Mesodermal cell (in vitro differentiated cells): ENCODE results near the gene CBX6.

Experiments used
- H3K27ac ChIP-seq: 2 replicates; pipeline ENCODE4 v1.7.0; 2013; ENCODE audit warnings: mild to moderate bottlenecking, low read depth, low read length, moderate library complexity; ENCODE audit not compliant: severe bottlenecking
- H3K36me3 ChIP-seq: 2 replicates; pipeline ENCODE4 v1.7.1; 2013; ENCODE audit warnings: mild to moderate bottlenecking, low read length, moderate library complexity; ENCODE audit not compliant: control insufficient read depth, insufficient read depth
- H3K4me1 ChIP-seq: one replicate; pipeline ENCODE4 v1.7.1; 2013; ENCODE audit warnings: mild to moderate bottlenecking, low read length; ENCODE audit not compliant: insufficient read depth, control insufficient read depth, poor library complexity, severe bottlenecking
- H3K4me3 ChIP-seq: 2 replicates; pipeline ENCODE4 v1.7.0; 2013; ENCODE audit warnings: low read length, control low read depth, mild to moderate bottlenecking; ENCODE audit not compliant: insufficient read depth, poor library complexity, severe bottlenecking; ENCODE audit errors: extremely low read depth
- H3K9me3 ChIP-seq: 2 replicates; pipeline ENCODE4 v1.7.1; 2013; ENCODE audit warnings: mild to moderate bottlenecking, low read length, moderate library complexity; ENCODE audit not compliant: control insufficient read depth
- WGBS, 2 experiments: methylation state at CpG; one replicate each; pipeline ENCODE4 v1.1.5; 2013; ENCODE audit warnings: missing lambda C conversion rate in 2 of 2; ENCODE audit not compliant: insufficient coverage in 2 of 2; 5-methylcytosine and 5-hydroxymethylcytosine counted together

The CBX6 gene

DNA sequence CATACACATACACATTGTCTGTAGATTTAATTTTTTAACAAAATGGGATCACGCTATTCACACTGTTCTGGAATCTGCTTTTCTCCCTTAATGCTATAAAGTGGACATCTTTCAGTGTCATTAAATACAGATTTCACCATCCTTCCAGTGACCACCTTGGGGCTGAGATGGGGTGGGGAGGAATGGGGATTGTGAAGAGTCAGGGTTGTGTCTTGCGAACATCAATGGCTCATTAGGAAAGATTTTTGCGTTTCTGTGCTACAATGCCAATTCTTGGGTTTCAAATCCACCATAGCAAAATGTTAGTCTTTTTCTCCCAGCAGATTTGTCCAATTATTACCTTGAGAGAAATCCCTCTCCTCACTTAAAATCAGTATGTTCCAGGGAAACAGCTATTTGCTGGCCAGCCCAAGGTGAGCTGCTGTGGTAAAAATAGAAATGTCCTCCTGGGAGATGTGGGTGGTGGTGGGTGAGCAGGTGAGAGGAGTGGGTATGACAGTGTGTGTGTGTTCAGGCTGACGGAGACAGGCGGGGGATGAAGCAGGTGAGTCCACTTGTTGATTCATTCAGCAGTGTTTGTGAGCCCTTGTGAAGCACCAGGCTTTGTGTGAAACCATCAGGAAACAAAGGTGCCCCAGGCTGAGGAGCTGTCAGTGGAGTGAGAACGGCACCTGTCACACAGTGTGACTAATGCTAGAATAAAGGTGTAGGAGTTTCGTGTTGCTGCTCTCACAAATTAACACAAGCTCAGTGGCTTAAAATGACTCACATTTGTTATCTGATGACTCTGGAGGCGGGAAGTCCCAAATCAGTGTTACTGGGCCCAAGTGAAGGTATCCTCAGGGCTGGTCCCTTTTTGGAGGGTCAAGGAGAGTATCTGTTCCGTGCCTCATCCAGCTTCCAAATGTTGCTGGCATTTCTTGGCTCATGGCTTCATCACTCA is 1.7 kb upstream of the CBX6 start:
- WGBS, 2 experiments, result 83 to 85% methylated on average over 5 to 8 of the region's 9 CpGs
- Histone ChIP-seq H3K27ac (no peak overlapping the region), H3K4me1 (peaks cover 6% of the 10 kb centered on the region), H3K36me3 (peaks cover 6% of the 10 kb centered on the region), H3K4me3 (peak overlapping the region; percentile 81), H3K9me3 (no peaks in the 10 kb centered on the region)

DNA sequence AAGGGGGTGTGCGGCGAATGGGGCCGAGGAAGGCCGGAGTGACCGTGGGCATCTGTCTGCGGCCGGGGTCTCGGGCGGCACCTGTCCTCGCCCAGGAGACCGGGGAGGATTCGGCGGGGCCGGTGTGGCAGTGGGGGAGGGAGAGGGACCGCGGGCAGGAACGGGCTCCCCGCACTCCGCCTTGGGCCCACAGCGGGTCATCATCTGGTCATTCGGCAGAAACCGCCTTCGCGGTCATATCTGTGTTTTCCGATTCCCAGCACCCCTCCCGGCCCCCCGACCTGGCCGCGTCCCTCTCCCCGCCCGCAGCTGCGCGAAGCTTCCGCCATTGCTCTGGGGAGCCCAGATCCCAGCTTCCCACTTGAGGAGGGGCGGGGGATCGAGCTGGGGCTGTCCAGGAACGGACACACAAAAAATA is 824 bp upstream of the CBX6 start:
- H3K36me3 ChIP-seq, result peaks cover 15% of the 10 kb centered on the region
- H3K9me3 ChIP-seq, result no peaks in the 10 kb centered on the region
- 0 to 1% methylated on average over 19 to 23 of the region's 37 CpGs for WGBS, 2 experiments
- H3K4me3 ChIP-seq, result peak overlapping the region; percentile 81
- peaks cover 6% of the 10 kb centered on the region for H3K4me1 ChIP-seq
- peak overlapping the region; percentile 92 for H3K27ac ChIP-seq

DNA sequence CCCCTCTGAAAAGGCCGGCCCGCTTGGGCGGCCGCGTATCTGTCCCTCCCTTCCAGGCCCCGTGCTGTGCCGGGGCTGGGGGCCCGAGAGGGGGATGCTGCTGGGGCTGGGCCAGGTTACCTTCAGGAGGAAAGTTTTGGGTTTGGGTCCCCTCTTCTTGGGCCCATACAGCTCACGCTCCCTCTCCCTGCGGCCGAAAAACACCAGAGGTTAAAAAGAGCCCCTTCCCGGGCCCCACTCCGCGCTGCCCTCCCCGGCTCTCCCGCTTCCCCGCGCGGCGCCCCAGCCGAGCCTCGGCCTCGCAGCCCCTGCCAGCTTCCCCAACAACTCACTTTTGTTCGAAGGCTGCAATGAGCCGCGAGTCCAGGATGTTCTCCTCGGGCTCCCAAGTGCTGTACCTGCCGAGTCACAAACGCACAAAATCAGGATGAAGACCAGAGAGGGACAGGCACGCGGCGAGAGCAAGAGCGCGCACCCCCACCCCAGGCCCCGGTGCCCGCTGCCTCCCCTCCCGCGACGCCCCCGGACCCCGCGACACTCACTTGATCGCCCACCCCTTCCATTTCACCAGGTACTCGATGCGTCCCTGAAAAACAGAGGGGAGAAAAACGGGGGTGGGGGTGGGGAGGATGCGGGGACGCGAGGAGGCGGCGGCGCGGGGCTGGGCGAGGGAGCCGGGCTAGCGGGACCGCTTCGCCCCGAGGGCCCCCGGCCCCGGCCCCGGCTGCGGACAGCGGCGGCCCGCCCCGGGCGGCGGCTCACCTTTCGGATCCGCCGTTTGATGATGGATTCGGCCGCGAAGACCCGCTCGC is 450 bp downstream of the CBX6 start:
- WGBS, 2 experiments, result 0 to 1% methylated on average over 37 to 38 of the region's 77 CpGs
- H3K4me1 ChIP-seq, result peaks cover 6% of the 10 kb centered on the region
- peaks cover 21% of the 10 kb centered on the region for H3K36me3 ChIP-seq
- no peak overlapping the region for H3K27ac ChIP-seq
- peak overlapping the region; percentile 81 for H3K4me3 ChIP-seq
- H3K9me3 ChIP-seq, result no peaks in the 10 kb centered on the region

DNA sequence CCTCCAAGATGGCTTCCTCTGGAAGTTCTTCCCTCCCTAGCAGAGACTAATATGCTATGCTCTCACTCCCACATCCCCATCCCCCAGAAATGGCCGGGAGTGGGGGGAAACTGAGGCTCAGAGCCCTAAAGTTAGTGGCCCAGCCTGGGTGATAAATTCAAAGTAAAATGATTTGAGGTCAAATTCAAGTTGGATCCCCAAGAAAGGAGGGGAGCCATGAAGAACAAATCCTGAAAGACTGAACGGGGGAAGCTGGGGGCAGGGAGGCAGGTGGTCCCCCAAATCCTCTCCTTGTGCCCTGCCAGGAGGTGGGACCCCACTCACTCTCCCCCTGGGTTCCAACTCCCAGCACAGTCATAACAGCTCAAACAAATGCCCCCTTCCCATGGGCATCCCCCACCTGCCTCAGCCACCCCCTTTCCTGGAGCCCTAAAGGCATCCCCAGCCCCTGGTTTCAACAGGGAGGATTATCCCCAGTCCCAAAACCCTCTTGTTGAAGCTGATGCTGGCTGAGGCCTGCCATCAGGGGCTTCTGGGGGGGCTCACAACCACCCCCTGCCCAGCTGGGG is 1.1 kb downstream of the CBX6 start:
- peak overlapping the region; percentile 81 for H3K4me3 ChIP-seq
- H3K9me3 ChIP-seq, result no peaks in the 10 kb centered on the region
- H3K36me3 ChIP-seq, result peaks cover 26% of the 10 kb centered on the region
- peaks cover 6% of the 10 kb centered on the region for H3K4me1 ChIP-seq
- H3K27ac ChIP-seq, result no peak overlapping the region
- 50% methylated on average over 1 of the region's 2 CpGs; no CpG with 5 or more reads in 1 of the 2 experiments for WGBS, 2 experiments

DNA sequence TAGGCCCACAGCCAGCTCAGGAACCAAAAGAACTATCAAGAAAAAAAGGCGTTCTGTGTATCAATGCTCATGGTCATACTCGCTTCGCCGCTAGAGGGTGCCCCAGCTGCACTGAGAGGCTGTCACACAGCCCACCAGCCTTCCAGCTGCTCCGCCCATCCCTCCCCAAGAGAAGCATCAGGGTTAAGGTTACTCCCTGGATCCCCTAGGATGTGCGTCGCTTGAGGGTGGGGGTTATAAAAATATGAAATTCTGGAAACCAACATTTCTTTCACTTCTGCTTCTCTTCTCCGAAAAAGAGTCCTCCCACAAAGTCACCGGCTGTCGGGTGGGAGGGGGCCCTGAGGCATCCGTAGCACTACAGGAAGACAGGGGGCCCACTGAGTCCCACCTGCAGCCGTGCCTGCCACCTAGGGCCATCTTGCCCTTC is 1.7 kb downstream of the CBX6 start:
- no peak overlapping the region for H3K4me3 ChIP-seq
- peaks cover 6% of the 10 kb centered on the region for H3K4me1 ChIP-seq
- H3K9me3 ChIP-seq, result no peaks in the 10 kb centered on the region
- no peak overlapping the region for H3K27ac ChIP-seq
- H3K36me3 ChIP-seq, result peaks cover 31% of the 10 kb centered on the region
- 32 to 34% methylated on average over 3 to 9 of the region's 12 CpGs for WGBS, 2 experiments

DNA sequence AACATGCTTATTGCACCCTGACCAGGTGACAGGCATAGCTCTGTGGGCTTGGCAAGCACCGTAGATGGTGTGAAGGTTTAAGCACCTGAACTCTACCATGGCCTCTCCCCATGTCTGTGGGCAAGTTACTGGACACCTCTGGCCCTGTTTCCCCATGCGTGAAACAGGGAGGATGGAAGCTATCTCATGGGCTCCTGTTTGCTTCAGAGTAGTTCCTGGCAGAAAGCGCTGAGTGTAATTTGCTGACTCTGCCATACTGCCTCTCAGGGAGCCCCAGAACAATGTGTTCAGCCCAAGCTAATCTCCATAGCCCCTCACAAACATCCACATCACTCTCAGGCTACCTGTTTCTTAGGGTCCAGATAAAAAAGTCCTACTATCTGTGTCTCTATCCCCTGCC is 2.4 kb downstream of the CBX6 start:
- no peak overlapping the region for H3K27ac ChIP-seq
- peaks cover 6% of the 10 kb centered on the region for H3K4me1 ChIP-seq
- H3K9me3 ChIP-seq, result no peaks in the 10 kb centered on the region
- H3K4me3 ChIP-seq, result no peak overlapping the region
- WGBS, 2 experiments, result 94 to 100% methylated on average over 3 of the region's 3 CpGs
- peaks cover 36% of the 10 kb centered on the region for H3K36me3 ChIP-seq

DNA sequence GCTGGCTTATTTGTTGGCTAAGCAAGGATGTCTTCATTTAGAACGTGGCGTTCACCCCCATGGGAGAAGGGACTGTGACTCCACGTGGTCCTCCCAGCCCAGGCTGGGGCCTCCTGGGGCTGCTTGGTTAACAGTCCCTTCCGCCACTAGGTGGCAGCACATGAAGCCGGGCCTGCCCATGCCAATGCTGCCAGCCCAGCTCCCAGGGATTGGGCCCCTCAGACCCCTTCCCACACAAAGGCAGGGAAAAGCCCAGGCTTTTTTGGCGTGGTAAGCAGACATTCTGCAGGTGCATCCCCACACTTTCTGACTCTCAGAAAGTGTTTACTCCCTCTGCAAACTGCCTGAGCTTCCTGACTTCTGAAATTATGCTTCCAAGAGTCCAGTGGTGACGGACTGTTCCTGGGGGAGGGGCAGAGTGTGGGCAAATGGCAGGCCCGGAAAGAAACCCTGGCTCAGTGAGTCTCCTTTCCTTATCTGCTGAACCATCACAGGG is 3.1 kb downstream of the CBX6 start:
- 14 to 32% methylated on average over 6 to 7 of the region's 8 CpGs for whole genome bisulfite sequencing, 2 experiments
- no peaks in the 10 kb centered on the region for H3K9me3 ChIP-seq

DNA sequence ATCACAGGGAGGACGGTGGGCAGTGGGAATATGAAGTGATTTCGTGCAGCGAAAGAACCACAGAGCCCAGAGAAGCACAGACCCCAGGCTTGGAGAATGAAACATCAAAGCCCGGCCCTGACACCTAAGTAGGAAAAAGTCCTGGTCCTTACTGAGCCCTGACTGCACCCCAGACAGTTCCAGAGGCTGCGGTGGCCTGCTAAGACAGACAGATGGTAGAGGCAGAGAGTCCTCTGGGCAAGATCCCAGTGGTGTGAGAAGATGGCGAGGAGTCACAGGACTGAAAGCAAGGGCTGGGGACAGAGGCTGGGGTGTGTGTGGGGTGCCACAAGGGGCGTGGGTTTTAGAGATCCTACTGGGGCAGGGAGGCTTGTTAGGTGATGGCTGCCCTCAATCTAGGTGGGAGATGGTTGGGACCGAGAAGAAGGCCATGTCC is 3.7 kb downstream of the CBX6 start:
- peaks cover 6% of the 10 kb centered on the region for H3K4me1 ChIP-seq
- no peak overlapping the region for H3K4me3 ChIP-seq
- 98 to 100% methylated on average over 6 to 7 of the region's 8 CpGs for WGBS, 2 experiments
- peaks cover 36% of the 10 kb centered on the region for H3K36me3 ChIP-seq
- no peaks in the 10 kb centered on the region for H3K9me3 ChIP-seq
- no peak overlapping the region for H3K27ac ChIP-seq

More for the DNA sequence above, 3.1 kb downstream of the CBX6 start:
- Histone ChIP-seq H3K4me1 (peaks cover 6% of the 10 kb centered on the region), H3K36me3 (peaks cover 36% of the 10 kb centered on the region), H3K4me3 (no peak overlapping the region), H3K27ac (no peak overlapping the region)

DNA sequence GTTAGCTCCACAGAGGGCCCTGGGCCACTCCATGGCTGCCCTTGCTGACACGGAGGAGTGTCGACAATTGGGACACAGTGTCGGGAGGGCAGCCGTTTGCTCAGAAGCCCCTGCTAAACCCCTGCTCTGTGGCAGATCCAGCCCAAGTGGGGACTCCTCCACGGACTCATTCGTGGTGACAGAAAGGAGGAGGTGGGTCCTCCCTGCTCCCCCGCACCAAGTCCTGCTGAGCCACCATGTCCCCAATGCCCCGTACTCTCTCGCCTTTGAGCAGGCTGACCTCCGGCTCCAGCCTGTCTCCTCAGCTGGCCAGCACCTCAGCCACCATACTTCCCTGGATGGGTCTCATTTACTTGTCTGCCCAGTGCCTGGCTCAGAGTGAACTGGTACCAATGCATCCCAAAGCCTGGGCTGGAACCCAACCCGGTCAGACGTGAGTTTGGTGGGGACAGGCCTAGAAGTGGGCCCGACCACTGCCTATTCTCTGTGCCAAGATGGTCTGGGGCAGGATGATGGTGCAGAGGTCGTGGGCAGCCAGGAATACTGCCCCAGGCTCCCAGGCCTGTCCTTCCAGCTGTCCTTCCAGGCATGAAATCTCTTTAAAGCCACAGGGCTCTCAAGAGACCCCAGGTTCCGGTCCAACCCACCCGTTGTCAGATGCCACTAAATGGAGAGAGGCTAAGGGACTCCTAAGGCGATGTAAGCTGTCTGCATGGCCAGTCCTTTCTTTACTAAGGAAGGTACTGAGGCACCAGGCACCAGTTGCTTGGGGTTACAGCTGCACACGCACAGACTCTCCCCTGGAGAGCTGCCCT is 4.3 kb downstream of the CBX6 start:
- Histone ChIP-seq H3K4me1 (peaks cover 6% of the 10 kb centered on the region), H3K4me3 (no peak overlapping the region), H3K36me3 (peaks cover 36% of the 10 kb centered on the region), H3K9me3 (no peaks in the 10 kb centered on the region), H3K27ac (no peak overlapping the region)
- WGBS, 2 experiments, result 95 to 97% methylated on average over 18 of the region's 18 CpGs

DNA sequence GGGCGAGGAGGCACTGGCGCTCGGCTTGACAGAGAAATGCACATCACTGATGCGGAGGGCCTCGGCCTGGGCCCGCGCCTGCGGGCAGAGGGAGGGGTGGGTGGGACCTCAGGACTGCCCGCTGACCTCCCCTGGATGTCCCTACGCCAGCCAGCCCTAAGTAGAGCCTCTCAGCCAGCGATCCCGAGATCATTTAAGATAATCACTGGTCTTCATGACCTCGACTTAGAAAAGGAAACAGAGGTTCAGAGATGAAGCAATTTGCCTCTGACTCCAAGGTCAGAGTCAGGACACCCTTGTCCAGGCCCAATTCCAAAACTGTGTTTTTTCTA is 4.9 kb downstream of the CBX6 start:
- Histone ChIP-seq H3K4me1 (peaks cover 6% of the 10 kb centered on the region), H3K9me3 (no peaks in the 10 kb centered on the region), H3K36me3 (peaks cover 36% of the 10 kb centered on the region), H3K4me3 (no peak overlapping the region), H3K27ac (no peak overlapping the region)
- WGBS, 2 experiments, result 94 to 96% methylated on average over 11 to 13 of the region's 13 CpGs
